Activated CD4-positive, alpha-beta T cell treated with anti-CD3 and anti-CD28 coated beads, Interleukin-2, amount 10 ng/mL, durations not matched to agents 24 days and 14 days (primary cell): ENCODE data around the gene MMP28. TPM values are rescaled to one million over a fixed set of nuclear protein-coding genes. Genes with fewer than 3 reads are reported as not detected.

ENCODE experiments used
- DNase-seq: peaks from one replicate; pipeline ENCODE4 v3.0.0; 2022
- H3K27ac Mint-ChIP-seq: one replicate; pipeline ENCODE4 v1.8.0; 2022; ENCODE audit warnings: mild to moderate bottlenecking, mixed read lengths
- H3K27me3 Mint-ChIP-seq: one replicate; pipeline ENCODE4 v1.8.0; 2022; ENCODE audit warnings: mixed read lengths
- H3K36me3 Mint-ChIP-seq: one replicate; pipeline ENCODE4 v1.8.0; 2022; ENCODE audit warnings: low read depth, mild to moderate bottlenecking, mixed read lengths
- H3K4me1 Mint-ChIP-seq: one replicate; pipeline ENCODE4 v1.8.0; 2021; ENCODE audit warnings: mixed read lengths
- H3K4me3 Mint-ChIP-seq: one replicate; pipeline ENCODE4 v1.8.0; 2022; ENCODE audit warnings: mild to moderate bottlenecking, moderate library complexity, mixed read lengths
- H3K9me3 Mint-ChIP-seq: one replicate; pipeline ENCODE4 v1.8.0; 2021; ENCODE audit warnings: mixed read lengths
- intact Hi-C: fragments of 100-400 bp; cut with micrococcal nuclease; formaldehyde crosslinking; loops from one replicate; pipeline ENCODE4 v1.15.1; 2023
- total RNA-seq: library from RNA; stranded (reverse); gene quantifications from 2 replicates; pipeline ENCODE4 v1.2.3, GENCODE V29; 2022

MMP28 gene
- total RNA-seq, 1 donor from 2014 or later = not detected

- intact Hi-C loops = loop anchor here (1.0 to 10.0 kb wide), 3 partner anchors 45 to 564 kb away; partner anchors contain the start of genes SLFN12L and SLFN5
- Mint-ChIP-seq H3K27ac (peak within 1 kb of the TSS; percentile 97), H3K36me3 (peaks cover 25% of the 10 kb centered on the region), H3K27me3 (no peaks in the 10 kb centered on the region), H3K4me3 (peak within 1 kb of the TSS; percentile 99), H3K9me3 (no peaks in the 10 kb centered on the region), H3K4me1 (peaks cover 48% of the 10 kb centered on the region)
- DNase-seq = peak; percentile 99
These were observed 13.8 kb upstream of the MMP28 start, which contains the start of gene TAF15 for GRCh38 chr17:35808962-35809854. Gene TAF15, plus strand, starts transcription at chr17:35809484. Its CDS starts 86 bp downstream, at chr17:35809570.

GRCh38 chr17:35808240-35808961 is 13.0 kb upstream of the MMP28 start:
- DNase-seq = peak; percentile 70
- H3K36me3 Mint-ChIP-seq = peaks cover 20% of the 10 kb centered on the region
- peak overlapping the region; percentile 99 for H3K4me3 Mint-ChIP-seq
- peaks cover 43% of the 10 kb centered on the region for H3K4me1 Mint-ChIP-seq
- intact Hi-C loops = loop anchor here (5.0 to 10.0 kb wide), 2 partner anchors 271 to 564 kb away; partner anchors contain the start of genes SLFN12L and SLFN5
- peak overlapping the region; percentile 97 for H3K27ac Mint-ChIP-seq
- H3K27me3 Mint-ChIP-seq = no peaks in the 10 kb centered on the region
- no peaks in the 10 kb centered on the region for H3K9me3 Mint-ChIP-seq

GRCh38 chr17:35807371-35808144 is 12.1 kb upstream of the MMP28 start:
- peaks cover 41% of the 10 kb centered on the region for H3K4me1 Mint-ChIP-seq
- no peaks in the 10 kb centered on the region for H3K27me3 Mint-ChIP-seq
- intact Hi-C loops = loop anchor here (5.0 to 10.0 kb wide), 2 partner anchors 270 to 563 kb away; partner anchors contain the start of genes SLFN12L and SLFN5
- peaks cover 15% of the 10 kb centered on the region for H3K36me3 Mint-ChIP-seq
- H3K4me3 Mint-ChIP-seq = peak overlapping the region; percentile 99
- DNase-seq = peak; percentile 60
- peak overlapping the region; percentile 97 for H3K27ac Mint-ChIP-seq
- H3K9me3 Mint-ChIP-seq = no peaks in the 10 kb centered on the region

- intact Hi-C loops = loop anchor here (1.0 to 10.0 kb wide), 3 partner anchors 40 to 560 kb away; partner anchors contain the start of genes SLFN12L and SLFN5
- peaks cover 2% of the 10 kb centered on the region for H3K27me3 Mint-ChIP-seq
- H3K27ac Mint-ChIP-seq = peak overlapping the region; percentile 66
- peaks cover 35% of the 10 kb centered on the region for H3K4me1 Mint-ChIP-seq
- H3K4me3 Mint-ChIP-seq = no peak overlapping the region
- H3K9me3 Mint-ChIP-seq = no peaks in the 10 kb centered on the region
- peak; percentile 87 for DNase-seq
- H3K36me3 Mint-ChIP-seq = no peaks in the 10 kb centered on the region
These were observed 9.3 kb upstream of the MMP28 start for GRCh38 chr17:35804658-35805192.

- intact Hi-C loops = loop anchor here (10.0 kb wide), 1 partner anchor 557 kb away; the partner anchor contains the start of gene SLFN5
- peak; percentile 70 for DNase-seq
- H3K36me3 Mint-ChIP-seq = no peaks in the 10 kb centered on the region
These were observed 6.3 kb upstream of the MMP28 start for GRCh38 chr17:35801583-35802224.

GRCh38 chr17:35799942-35800341 is 4.5 kb upstream of the MMP28 start:
- H3K27ac Mint-ChIP-seq = no peak overlapping the region
- H3K36me3 Mint-ChIP-seq = no peaks in the 10 kb centered on the region
- no peak for DNase-seq
- H3K9me3 Mint-ChIP-seq = no peaks in the 10 kb centered on the region
- intact Hi-C loops = loop anchor here (10.0 kb wide), 1 partner anchor 555 kb away; the partner anchor contains the start of gene SLFN5
- peaks cover 35% of the 10 kb centered on the region for H3K27me3 Mint-ChIP-seq
- no peak overlapping the region for H3K4me3 Mint-ChIP-seq
- H3K4me1 Mint-ChIP-seq = peaks cover 20% of the 10 kb centered on the region

More at GRCh38 chr17:35801583-35802224, 6.3 kb upstream of the MMP28 start:
- Mint-ChIP-seq H3K4me1 (peaks cover 17% of the 10 kb centered on the region), H3K27ac (peak overlapping the region; percentile 11), H3K9me3 (no peaks in the 10 kb centered on the region), H3K4me3 (no peak overlapping the region), H3K27me3 (peaks cover 23% of the 10 kb centered on the region)

- Mint-ChIP-seq H3K36me3 (no peaks in the 10 kb centered on the region), H3K9me3 (no peaks in the 10 kb centered on the region), H3K27ac (no peak overlapping the region), H3K4me3 (no peak overlapping the region), H3K27me3 (peaks cover 53% of the 10 kb centered on the region), H3K4me1 (peaks cover 19% of the 10 kb centered on the region)
- intact Hi-C loops = no loop called here
- no peak for DNase-seq
These were observed 2.5 kb upstream of the MMP28 start for GRCh38 chr17:35797918-35798317.

GRCh38 chr17:35797370-35797769 is 1.9 kb upstream of the MMP28 start:
- peaks cover 18% of the 10 kb centered on the region for H3K4me1 Mint-ChIP-seq
- no peaks in the 10 kb centered on the region for H3K36me3 Mint-ChIP-seq
- H3K27ac Mint-ChIP-seq = no peak overlapping the region
- no peaks in the 10 kb centered on the region for H3K9me3 Mint-ChIP-seq
- peaks cover 59% of the 10 kb centered on the region for H3K27me3 Mint-ChIP-seq
- intact Hi-C loops = no loop called here
- no peak overlapping the region for H3K4me3 Mint-ChIP-seq
- no peak for DNase-seq

GRCh38 chr17:35796942-35797341 is 1.5 kb upstream of the MMP28 start:
- peaks cover 18% of the 10 kb centered on the region for H3K4me1 Mint-ChIP-seq
- peaks cover 63% of the 10 kb centered on the region for H3K27me3 Mint-ChIP-seq
- no peak overlapping the region for H3K27ac Mint-ChIP-seq
- DNase-seq = no peak
- no peaks in the 10 kb centered on the region for H3K9me3 Mint-ChIP-seq
- H3K4me3 Mint-ChIP-seq = no peak overlapping the region
- H3K36me3 Mint-ChIP-seq = no peaks in the 10 kb centered on the region
- intact Hi-C loops = no loop called here

- Mint-ChIP-seq H3K27me3 (peaks cover 70% of the 10 kb centered on the region), H3K27ac (no peak overlapping the region), H3K9me3 (no peaks in the 10 kb centered on the region), H3K4me3 (peak overlapping the region; percentile 82), H3K4me1 (peaks cover 12% of the 10 kb centered on the region), H3K36me3 (no peaks in the 10 kb centered on the region)
- intact Hi-C loops = no loop called here
- no peak for DNase-seq
These were observed 427 bp upstream of the MMP28 start for GRCh38 chr17:35795871-35796265.

GRCh38 chr17:35793257-35793656 is 2.2 kb downstream of the MMP28 start:
- Mint-ChIP-seq H3K9me3 (no peaks in the 10 kb centered on the region), H3K27me3 (peaks cover 79% of the 10 kb centered on the region), H3K36me3 (no peaks in the 10 kb centered on the region), H3K4me1 (peaks cover 15% of the 10 kb centered on the region), H3K27ac (no peak overlapping the region), H3K4me3 (no peak overlapping the region)
- no peak for DNase-seq
- intact Hi-C loops = no loop called here

GRCh38 chr17:35791681-35792350 is 3.6 kb downstream of the MMP28 start:
- Mint-ChIP-seq H3K9me3 (no peaks in the 10 kb centered on the region), H3K4me3 (no peak overlapping the region), H3K27me3 (peaks cover 78% of the 10 kb centered on the region), H3K36me3 (no peaks in the 10 kb centered on the region), H3K27ac (no peak overlapping the region), H3K4me1 (peaks cover 15% of the 10 kb centered on the region)
- DNase-seq = no peak
- intact Hi-C loops = no loop called here
